BLaER1 treated with 17β-estradiol and CSF1 and Interleukin-3, amounts not matched to agents 10 nM and 100 nM (cell line): Measurements from ENCODE around the gene SLC13A4.
"Not testable (repeated sequence)": the region's sequence is repeated elsewhere in the genome, so short reads cannot be mapped to it uniquely, and the experiment has no call there.

ENCODE experiments used
- H3K27ac ChIP-seq, 11 experiments: shearing (Covaris generic); formaldehyde crosslinking; 2 replicates each; pipeline ENCODE4 v1.8.1; 2022
- H3K27me3 ChIP-seq, 11 experiments: shearing (Covaris generic); formaldehyde crosslinking; 2 replicates each; pipeline ENCODE4 v1.8.1; 2022
- H3K36me3 ChIP-seq, 11 experiments: shearing (Covaris generic); formaldehyde crosslinking; 2 replicates each; pipeline ENCODE4 v1.8.1; 2022
- H3K4me1 ChIP-seq, 10 experiments: shearing (Covaris generic); formaldehyde crosslinking; 2 replicates each; pipeline ENCODE4 v1.8.1; 2022
- H3K4me2 ChIP-seq, 11 experiments: shearing (Covaris generic); formaldehyde crosslinking; 2 replicates each; pipeline ENCODE4 v1.8.1; 2022
- H3K4me3 ChIP-seq, 10 experiments: shearing (Covaris generic); formaldehyde crosslinking; 2 replicates each; pipeline ENCODE4 v1.8.1; 2022
- H3K9ac ChIP-seq, 11 experiments: shearing (Covaris generic); formaldehyde crosslinking; 2 replicates each; pipeline ENCODE4 v1.8.1; 2022
- H3K9me3 ChIP-seq, 11 experiments: shearing (Covaris generic); formaldehyde crosslinking; replicated peaks in 1 of 11; 2 replicates each; pipeline ENCODE4 v1.8.1; 2022
- H4K20me1 ChIP-seq, 11 experiments: shearing (Covaris generic); formaldehyde crosslinking; 2 replicates each; pipeline ENCODE4 v1.8.1; 2022
- Cebpa-rat ChIP-seq, 11 experiments: shearing (Covaris generic); IDR thresholded peaks; 2 replicates each; pipeline ENCODE4 v1.8.1; 2022

SLC13A4 gene

DNA sequence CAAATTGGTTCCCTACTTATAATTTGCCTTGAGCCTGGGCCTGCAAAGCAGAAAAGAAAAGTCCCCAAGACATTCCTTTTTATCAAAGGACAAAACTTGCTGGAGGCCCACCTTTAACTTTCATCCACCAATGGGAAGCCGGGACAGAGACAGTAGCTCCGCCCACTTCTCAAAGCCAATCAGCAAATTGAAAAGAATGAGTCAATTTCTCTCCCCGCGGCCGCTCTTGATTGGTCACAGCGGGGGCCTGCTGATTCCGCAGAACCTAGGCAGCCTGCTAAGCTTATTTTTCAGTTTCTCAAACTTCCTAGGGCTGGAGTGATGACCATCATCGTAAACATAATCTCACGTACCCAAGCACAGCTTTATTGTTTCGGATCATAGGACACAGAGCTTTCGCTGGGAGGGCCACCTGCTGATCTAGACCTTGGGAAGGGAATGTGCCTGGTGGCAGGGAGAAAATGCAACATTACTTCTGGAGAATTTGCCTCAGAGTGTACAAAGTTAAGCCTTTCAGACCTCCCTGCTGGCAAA, at the start of gene SLC13A4:
TSS of gene SLC13A4 (minus strand) at position 51 of the 534 bp plus-strand sequence. CDS start 690 bp downstream, outside the sequence.
- no peak within 1 kb of the TSS for H3K4me3 ChIP-seq

GRCh38 chr7:135775915-135776314, 47.9 kb upstream of the SLC13A4 start:
- H3K36me3 ChIP-seq, H3K4me3 ChIP-seq, H3K27me3 ChIP-seq, H3K4me2 ChIP-seq, H3K27ac ChIP-seq, H4K20me1 ChIP-seq, H3K9ac ChIP-seq: not testable (repeated sequence)
- peaks cover 0 to 15% (median 11%) of the 10 kb centered on the region in 10 experiments; a peak in 15 of 20 replicates for H3K4me1 ChIP-seq
- peaks cover 9 to 15% (median 12%) of the 10 kb centered on the region in 11 experiments; a peak in 21 of 22 replicates for H3K9me3 ChIP-seq

More for the DNA sequence above, at the start of gene SLC13A4:
- no peaks in the 10 kb centered on the region for H3K9me3 ChIP-seq
- H3K4me2 ChIP-seq, result no peak within 1 kb of the TSS
- no peak for TF ChIP-seq Cebpa-rat (IDR thresholded peaks at IDR 0.05)
- H3K27me3 ChIP-seq, result no peaks in the 10 kb centered on the region
- H3K4me1 ChIP-seq, result peaks cover 0 to 5% (median 0%) of the 10 kb centered on the region in 10 experiments; a peak in 1 of 20 replicates
- H3K9ac ChIP-seq, result no peak within 1 kb of the TSS
- no peaks in the 10 kb centered on the region for H3K36me3 ChIP-seq
- no peak within 1 kb of the TSS for H3K27ac ChIP-seq
- no peaks in the 10 kb centered on the region for H4K20me1 ChIP-seq

- no peak for TF ChIP-seq Cebpa-rat (IDR thresholded peaks at IDR 0.05)
- Histone ChIP-seq H4K20me1 (no peaks in the 10 kb centered on the region), H3K4me3 (no peak overlapping the region), H3K9me3 (peaks cover 9 to 15% (median 12%) of the 10 kb centered on the region in 11 experiments; a peak in 21 of 22 replicates), H3K27me3 (no peaks in the 10 kb centered on the region), H3K4me1 (peaks cover 0 to 15% (median 11%) of the 10 kb centered on the region in 10 experiments; a peak in 15 of 20 replicates), H3K27ac (no peak overlapping the region), H3K36me3 (no peaks in the 10 kb centered on the region), H3K4me2 (no peak overlapping the region), H3K9ac (no peak overlapping the region)
Observed at GRCh38 chr7:135775230-135775629, 47.2 kb upstream of the SLC13A4 start.

DNA sequence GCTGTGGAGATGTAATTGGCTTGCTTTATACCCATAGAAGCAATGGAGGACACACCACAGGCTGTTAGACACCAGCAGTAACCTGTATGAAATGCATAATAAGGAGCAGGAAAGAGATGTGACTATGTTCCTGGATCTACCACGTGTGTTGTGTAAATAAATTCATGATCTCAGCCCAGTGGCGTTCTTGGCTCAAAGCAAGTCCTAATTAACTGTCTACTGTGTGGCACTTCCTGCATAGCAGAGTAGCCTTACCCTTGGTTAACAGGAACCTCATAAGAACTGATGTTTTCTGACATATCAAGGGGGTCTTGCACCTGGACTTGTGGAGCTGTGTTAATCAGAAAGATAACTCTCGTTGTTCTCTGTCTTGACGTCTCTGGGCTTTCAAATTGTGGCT, 46.3 kb upstream of the SLC13A4 start:
- Histone ChIP-seq H3K4me3 (no peak overlapping the region), H4K20me1 (no peaks in the 10 kb centered on the region), H3K4me2 (no peak overlapping the region), H3K27me3 (no peaks in the 10 kb centered on the region), H3K9me3 (peaks cover 9 to 15% (median 12%) of the 10 kb centered on the region in 11 experiments; a peak in 21 of 22 replicates), H3K4me1 (peaks cover 0 to 15% (median 11%) of the 10 kb centered on the region in 10 experiments; a peak in 15 of 20 replicates), H3K27ac (no peak overlapping the region), H3K9ac (no peak overlapping the region), H3K36me3 (no peaks in the 10 kb centered on the region)
- no peak for TF ChIP-seq Cebpa-rat (IDR thresholded peaks at IDR 0.05)

- H3K4me2 ChIP-seq, result no peak overlapping the region
- H3K27ac ChIP-seq, result no peak overlapping the region
- H4K20me1 ChIP-seq, result no peaks in the 10 kb centered on the region
- TF ChIP-seq Cebpa-rat (IDR thresholded peaks at IDR 0.05), result no peak
- peaks cover 6 to 12% (median 11%) of the 10 kb centered on the region in 11 experiments; a peak in 21 of 22 replicates for H3K9me3 ChIP-seq
- H3K9ac ChIP-seq, result no peak overlapping the region
- no peaks in the 10 kb centered on the region for H3K27me3 ChIP-seq
- no peaks in the 10 kb centered on the region for H3K36me3 ChIP-seq
- H3K4me3 ChIP-seq, result no peak overlapping the region
- H3K4me1 ChIP-seq, result peaks cover 0 to 15% (median 11%) of the 10 kb centered on the region in 10 experiments; a peak in 15 of 20 replicates
Observed at GRCh38 chr7:135773464-135773863, 45.5 kb upstream of the SLC13A4 start.

DNA sequence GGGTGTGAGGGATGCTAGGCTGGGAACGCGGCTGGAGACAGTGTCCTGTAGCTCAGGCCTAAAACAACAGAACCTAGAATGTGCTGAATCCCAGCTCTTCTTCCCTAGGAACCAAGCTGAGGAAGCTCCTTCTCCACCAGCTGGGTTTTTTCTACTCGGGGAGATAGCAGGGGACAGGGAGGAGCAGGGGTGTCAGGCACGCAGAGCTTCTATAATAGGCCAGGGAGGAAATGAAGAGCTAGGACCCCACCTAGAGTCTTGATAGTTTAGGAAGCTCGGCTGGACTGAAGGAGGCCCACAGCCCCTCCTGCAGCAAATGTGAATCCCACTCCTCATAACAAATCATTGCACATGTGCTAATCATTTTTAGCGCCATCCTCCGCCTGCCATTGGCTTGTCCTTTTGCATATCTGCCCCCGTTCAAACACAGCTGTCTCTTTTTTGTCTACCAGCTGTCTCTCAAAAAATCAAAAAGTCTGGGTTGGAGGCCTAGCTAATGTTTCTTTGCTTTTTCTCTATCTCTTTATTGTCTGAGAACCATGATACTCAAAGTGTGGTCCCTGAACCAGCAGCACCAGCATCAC, 44.7 kb upstream of the SLC13A4 start:
- TF ChIP-seq Cebpa-rat (IDR thresholded peaks at IDR 0.05), result no peak
- H3K27ac ChIP-seq, result peak overlapping the region in 5 of 11 experiments; percentile 39 to 70 (median 46); a peak in 8 of 22 replicates
- peaks cover 0 to 5% (median 3%) of the 10 kb centered on the region in 11 experiments; a peak in 15 of 22 replicates for H3K9me3 ChIP-seq

GRCh38 chr7:135771961-135772638, 44.1 kb upstream of the SLC13A4 start:
- no peak for TF ChIP-seq Cebpa-rat (IDR thresholded peaks at IDR 0.05)
- peak overlapping the region in 5 of 11 experiments; percentile 39 to 70 (median 46); a peak in 9 of 22 replicates for H3K27ac ChIP-seq
- no peaks in the 10 kb centered on the region; a peak in 4 of 22 replicates for H3K9me3 ChIP-seq
- H3K4me3 ChIP-seq, result no peak overlapping the region
- no peaks in the 10 kb centered on the region for H4K20me1 ChIP-seq
- peak overlapping the region in 1 of 11 experiments; percentile 41; a peak in 2 of 22 replicates for H3K9ac ChIP-seq
- H3K36me3 ChIP-seq, result no peaks in the 10 kb centered on the region
- H3K27me3 ChIP-seq, result no peaks in the 10 kb centered on the region
- peaks cover 0 to 18% (median 11%) of the 10 kb centered on the region in 10 experiments; a peak in 15 of 20 replicates for H3K4me1 ChIP-seq
- peak overlapping the region in 9 of 11 experiments; percentile 7 to 57 (median 48); a peak in 17 of 22 replicates for H3K4me2 ChIP-seq

More for the DNA sequence above, 44.7 kb upstream of the SLC13A4 start:
- Histone ChIP-seq H3K9ac (peak overlapping the region in 1 of 11 experiments; percentile 41; a peak in 1 of 22 replicates), H4K20me1 (no peaks in the 10 kb centered on the region), H3K27me3 (no peaks in the 10 kb centered on the region), H3K4me3 (no peak overlapping the region), H3K4me1 (peaks cover 0 to 18% (median 11%) of the 10 kb centered on the region in 10 experiments; a peak in 15 of 20 replicates), H3K4me2 (peak overlapping the region in 9 of 11 experiments; percentile 7 to 57 (median 48); a peak in 18 of 22 replicates), H3K36me3 (no peaks in the 10 kb centered on the region)

GRCh38 chr7:135771051-135771450, 43.1 kb upstream of the SLC13A4 start:
- TF ChIP-seq Cebpa-rat (IDR thresholded peaks at IDR 0.05), result no peak
- peaks cover 0 to 18% (median 11%) of the 10 kb centered on the region in 10 experiments; a peak in 15 of 20 replicates for H3K4me1 ChIP-seq
- H3K4me2 ChIP-seq, result no peak overlapping the region

GRCh38 chr7:135770139-135770710, 42.2 kb upstream of the SLC13A4 start:
- H3K4me3 ChIP-seq, result no peak overlapping the region
- TF ChIP-seq Cebpa-rat (IDR thresholded peaks at IDR 0.05), result no peak

More at GRCh38 chr7:135771051-135771450, 43.1 kb upstream of the SLC13A4 start:
- no peak overlapping the region for H3K4me3 ChIP-seq
- H3K27me3 ChIP-seq, result no peaks in the 10 kb centered on the region
- H3K27ac ChIP-seq, result no peak overlapping the region
- H3K9ac ChIP-seq, result no peak overlapping the region
- no peaks in the 10 kb centered on the region for H3K36me3 ChIP-seq
- no peaks in the 10 kb centered on the region; a peak in 2 of 22 replicates for H3K9me3 ChIP-seq
- H4K20me1 ChIP-seq, result no peaks in the 10 kb centered on the region

More at GRCh38 chr7:135770139-135770710, 42.2 kb upstream of the SLC13A4 start:
- Histone ChIP-seq H3K9ac (no peak overlapping the region), H3K27me3 (no peaks in the 10 kb centered on the region), H3K36me3 (no peaks in the 10 kb centered on the region), H3K27ac (no peak overlapping the region), H3K4me2 (no peak overlapping the region), H3K9me3 (no peaks in the 10 kb centered on the region), H4K20me1 (no peaks in the 10 kb centered on the region), H3K4me1 (peaks cover 0 to 18% (median 11%) of the 10 kb centered on the region in 10 experiments; a peak in 15 of 20 replicates)
